Heart left ventricle (tissue), 13 donors: ENCODE results near the gene AXDND1.

Experiments
- POLR2A ChIP-seq, 2 donors: fragments of 450-650 bp; IDR thresholded peaks; one replicate each; pipeline ENCODE4 v1.6.1; 2017; ENCODE audit warnings: antibody characterized with exemption in 2 of 2, mild to moderate bottlenecking in 2 of 2, moderate library complexity in 2 of 2
- TF ChIP-seq, protein P1 (sequence below), 12 donors: fragments of 200-600 bp; sonication (generic) in 4 of 12; IDR thresholded peaks; one replicate each; pipeline versions ENCODE4 v1.5.0 to v1.8.0; 2018 to 2022; ENCODE audit warnings: antibody characterized with exemption in 12 of 12, mild to moderate bottlenecking in 5 of 12
- donor health status: ischemic (EF 13 %, LVEDD 7.1; RV severe dilation, severe dysfunction).
- donor health status: DM: no; HTN: yes; CAD: no.
- donor health status: DM: no; HTN: no; CAD: no.
- donor health status: ischemic (EF 25% LVEDD 6.9; RV normal size, moderate dysfunction).
- donor health status: ischemic (EF 25% LVEDD 5.7; RV mildly dilated, moderate dysfunction).
- donor health status: ischemic (EF 35%, LVEDD 5.7; RV mildly dilated, moderate dysfunction).
- donor health status: nonischemic (EF 11% LVEDD 7.7; RV severe dilation, severe dysfunction).
- donor health status: DM: yes; HTN: yes; CAD: no.
- donor health status: PGD.
- donor health status: ischemic (EF 29% LVEDD 5.4; RV normal size, mild dysfunction).
- donor health status: nonischemic (EF 23%, LVEDD 6.1; RV moderate dilation, normal function).

DNA sequence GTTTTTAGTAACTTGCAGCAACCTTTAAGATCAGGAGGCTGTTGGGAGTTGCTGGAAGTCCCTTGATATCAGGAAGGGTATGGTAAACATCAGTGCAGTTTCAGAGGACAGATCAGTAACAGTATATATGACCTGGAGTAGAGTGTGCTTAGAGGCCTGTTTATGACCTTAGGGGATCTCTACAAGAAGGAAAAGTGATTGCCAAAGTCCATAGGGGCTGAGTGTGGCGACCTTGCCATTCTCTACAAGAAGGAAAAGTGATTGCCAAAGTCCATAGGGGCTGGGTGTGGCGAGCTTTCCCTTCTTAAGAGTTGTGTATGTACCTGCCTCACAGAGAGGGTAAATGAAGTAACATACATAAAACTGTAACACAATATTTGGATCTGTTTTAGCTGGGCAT is 28.5 kb upstream of the AXDND1 start:
- TF ChIP-seq, protein P1, sequence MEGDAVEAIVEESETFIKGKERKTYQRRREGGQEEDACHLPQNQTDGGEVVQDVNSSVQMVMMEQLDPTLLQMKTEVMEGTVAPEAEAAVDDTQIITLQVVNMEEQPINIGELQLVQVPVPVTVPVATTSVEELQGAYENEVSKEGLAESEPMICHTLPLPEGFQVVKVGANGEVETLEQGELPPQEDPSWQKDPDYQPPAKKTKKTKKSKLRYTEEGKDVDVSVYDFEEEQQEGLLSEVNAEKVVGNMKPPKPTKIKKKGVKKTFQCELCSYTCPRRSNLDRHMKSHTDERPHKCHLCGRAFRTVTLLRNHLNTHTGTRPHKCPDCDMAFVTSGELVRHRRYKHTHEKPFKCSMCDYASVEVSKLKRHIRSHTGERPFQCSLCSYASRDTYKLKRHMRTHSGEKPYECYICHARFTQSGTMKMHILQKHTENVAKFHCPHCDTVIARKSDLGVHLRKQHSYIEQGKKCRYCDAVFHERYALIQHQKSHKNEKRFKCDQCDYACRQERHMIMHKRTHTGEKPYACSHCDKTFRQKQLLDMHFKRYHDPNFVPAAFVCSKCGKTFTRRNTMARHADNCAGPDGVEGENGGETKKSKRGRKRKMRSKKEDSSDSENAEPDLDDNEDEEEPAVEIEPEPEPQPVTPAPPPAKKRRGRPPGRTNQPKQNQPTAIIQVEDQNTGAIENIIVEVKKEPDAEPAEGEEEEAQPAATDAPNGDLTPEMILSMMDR (IDR thresholded peaks at IDR 0.05): no peak
- TF ChIP-seq POLR2A (IDR thresholded peaks at IDR 0.05): no peak
